ENCODE results near the gene RBM4B. TPM values are rescaled to one million over a fixed set of nuclear protein-coding genes. Genes with fewer than 3 reads are reported as not detected.

Gene RBM4B
- total and polyA plus RNA-seq, 2 experiments from 2014 or later = 28.0 to 31.0 TPM

GRCh38 chr11:66625041-66625751, 52.5 kb downstream of the RBM4B start (continued):
- TF ChIP-seq ZNF462 (CRISPR knock-in tag; IDR thresholded peaks at IDR 0.05) (no peak), ZNF331 (CRISPR knock-in tag; IDR thresholded peaks at IDR 0.05; ENCODE audit: low read depth) (no peak), EZH2 (IDR thresholded peaks at IDR 0.05; ENCODE audit: low read depth, unreplicated experiment) (no peak), CREB1 (CRISPR knock-in tag; IDR thresholded peaks at IDR 0.05; ENCODE audit: low read depth) (no peak), CTCF (conservative IDR thresholded peaks at IDR 0.05; ENCODE audit: low read depth in 2 of 2) (no peak)

- no peak overlapping the region for H3K4me3 Mint-ChIP-seq
- peaks cover 8% of the 10 kb centered on the region for H3K27me3 Mint-ChIP-seq (ENCODE audit: insufficient read depth, low read depth, poor library complexity)
- H3K36me3 Mint-ChIP-seq (ENCODE audit: low read depth) = peaks cover 88% of the 10 kb centered on the region
- H3K27ac ChIP-seq (ENCODE audit: low read depth) = no peak overlapping the region
- H3K4me1 Mint-ChIP-seq = peaks cover 11% of the 10 kb centered on the region
- no peaks in the 10 kb centered on the region for H3K9me2 ChIP-seq (ENCODE audit: insufficient read depth)
- H3K27ac Mint-ChIP-seq = no peak overlapping the region
- H3K4me1 ChIP-seq (ENCODE audit: insufficient read depth) = 0 out of 2 replicates have a peak, but pooled peaks cover 8% of the 10 kb centered on the region
- H3F3A ChIP-seq (replicated peaks; ENCODE audit: low read depth) = peaks cover 20% of the 10 kb centered on the region
- H3K4me3 ChIP-seq = no peak overlapping the region
- H3K4me2 ChIP-seq = no peak overlapping the region
- no peak for DNase-seq (ENCODE audit: low spot score)
- peaks cover 82% of the 10 kb centered on the region for H4K20me1 ChIP-seq (replicated peaks; ENCODE audit: insufficient read depth)
- peaks cover 46% of the 10 kb centered on the region for H3K36me3 ChIP-seq (ENCODE audit: insufficient read depth)
- H3K9me3 Mint-ChIP-seq = no peaks in the 10 kb centered on the region
- no peak overlapping the region for H2AFZ ChIP-seq
- peaks cover 100% of the 10 kb centered on the region for H3K79me2 ChIP-seq (replicated peaks; ENCODE audit: insufficient read depth)
- no peak for ATAC-seq
- H3K27me3 ChIP-seq (ENCODE audit: insufficient read depth) = no peaks in the 10 kb centered on the region
- no peak for TF ChIP-seq CREB1 (CRISPR knock-in tag; IDR thresholded peaks at IDR 0.05; ENCODE audit: low read depth)
- no peak for TF ChIP-seq NANOG (IDR thresholded peaks at IDR 0.05; ENCODE audit: borderline replicate concordance)
- TF ChIP-seq ZNF462 (CRISPR knock-in tag; IDR thresholded peaks at IDR 0.05) = no peak
- no peak for TF ChIP-seq EZH2 (IDR thresholded peaks at IDR 0.05; ENCODE audit: low read depth, unreplicated experiment)
These were observed 53.2 kb downstream of the RBM4B start for GRCh38 chr11:66624450-66624849.
